Adrenal gland (tissue), 5 donors: ENCODE measurements around the gene MLN.

Experiments
- POLR2A ChIP-seq, 2 donors: fragments of 450-650 bp; IDR thresholded peaks; one replicate each; pipeline ENCODE4 v1.6.1; 2017; ENCODE audit warnings: antibody characterized with exemption in 2 of 2, mild to moderate bottlenecking in 2 of 2, moderate library complexity in 1 of 2
- TF ChIP-seq, protein P1 (sequence below), 6 experiments: fragments of 450-650 bp in 4 of 6; fragments of 200-600 bp in 2 of 6; sonication (generic) in 1 of 6; IDR thresholded peaks; 1 replicate in 5 of 6; 2 replicates in 1 of 6; pipeline versions ENCODE4 v1.5.1 to v1.8.0; 2016 to 2021; ENCODE audit warnings: antibody characterized with exemption in 6 of 6, mild to moderate bottlenecking in 2 of 6, moderate library complexity in 1 of 6
- donor health status: DM: no; HTN: no; CAD: no.

DNA sequence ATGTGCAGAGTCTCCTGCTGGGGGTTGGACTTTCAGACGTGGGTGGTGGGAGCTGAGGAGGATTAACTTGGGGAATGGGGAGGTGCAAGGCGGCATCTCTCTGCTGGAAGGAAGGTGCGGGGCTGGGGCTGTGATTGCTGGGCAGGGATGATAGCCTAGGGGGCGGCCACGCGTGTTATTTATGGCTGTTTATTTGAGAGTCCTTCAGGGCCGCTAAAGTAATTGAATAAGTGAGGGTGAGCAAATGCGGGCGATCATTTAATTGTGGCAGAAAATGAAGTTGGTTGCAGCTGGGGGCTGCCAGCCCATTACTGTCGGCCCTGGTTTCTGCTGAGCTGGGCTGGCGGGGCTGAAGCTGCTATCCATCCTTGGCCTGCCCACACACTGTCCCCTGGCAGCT is 49.6 kb downstream of the MLN start:
- TF ChIP-seq, protein P1, sequence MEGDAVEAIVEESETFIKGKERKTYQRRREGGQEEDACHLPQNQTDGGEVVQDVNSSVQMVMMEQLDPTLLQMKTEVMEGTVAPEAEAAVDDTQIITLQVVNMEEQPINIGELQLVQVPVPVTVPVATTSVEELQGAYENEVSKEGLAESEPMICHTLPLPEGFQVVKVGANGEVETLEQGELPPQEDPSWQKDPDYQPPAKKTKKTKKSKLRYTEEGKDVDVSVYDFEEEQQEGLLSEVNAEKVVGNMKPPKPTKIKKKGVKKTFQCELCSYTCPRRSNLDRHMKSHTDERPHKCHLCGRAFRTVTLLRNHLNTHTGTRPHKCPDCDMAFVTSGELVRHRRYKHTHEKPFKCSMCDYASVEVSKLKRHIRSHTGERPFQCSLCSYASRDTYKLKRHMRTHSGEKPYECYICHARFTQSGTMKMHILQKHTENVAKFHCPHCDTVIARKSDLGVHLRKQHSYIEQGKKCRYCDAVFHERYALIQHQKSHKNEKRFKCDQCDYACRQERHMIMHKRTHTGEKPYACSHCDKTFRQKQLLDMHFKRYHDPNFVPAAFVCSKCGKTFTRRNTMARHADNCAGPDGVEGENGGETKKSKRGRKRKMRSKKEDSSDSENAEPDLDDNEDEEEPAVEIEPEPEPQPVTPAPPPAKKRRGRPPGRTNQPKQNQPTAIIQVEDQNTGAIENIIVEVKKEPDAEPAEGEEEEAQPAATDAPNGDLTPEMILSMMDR (IDR thresholded peaks at IDR 0.05) = no peak
- no peak for TF ChIP-seq POLR2A (IDR thresholded peaks at IDR 0.05)
